Activated CD8-positive, alpha-beta T cell treated with anti-CD3 and anti-CD28 coated beads for 36 hours (primary cell): Measurements from ENCODE around the gene FAM168A. TPM values are rescaled to one million over a fixed set of nuclear protein-coding genes. Genes with fewer than 3 reads are reported as not detected.

ENCODE experiments used
- ATAC-seq: fragments of 200-7000 bp; cut with Tn5 transposase; one replicate; pipeline ENCODE4 v1.10.0; 2021; ENCODE audit warnings: mild to moderate bottlenecking, moderate library complexity
- CTCF ChIA-PET: fragments of 350-600 bp; sonication (Branson Sonifier 250); formaldehyde crosslinking; loops from one replicate; lab custom pipeline; 2021; ENCODE audit warnings: antibody characterized with exemption; lab: Charles Lee
- POLR2A ChIA-PET: fragments of 350-600 bp; sonication (Branson Sonifier 250); formaldehyde crosslinking; loops from one replicate; lab custom pipeline; 2021; ENCODE audit warnings: antibody characterized with exemption; lab: Charles Lee
- DNase-seq: peaks from one replicate; pipeline ENCODE4 v3.0.0-alpha.2; 2020
- H3K27ac Mint-ChIP-seq: one replicate; pipeline ENCODE4 v1.8.0; 2021; ENCODE audit warnings: mild to moderate bottlenecking, mixed read lengths
- H3K27me3 Mint-ChIP-seq: one replicate; pipeline ENCODE4 v1.8.0; 2021; ENCODE audit warnings: mixed read lengths
- H3K36me3 Mint-ChIP-seq: one replicate; pipeline ENCODE4 v1.8.0; 2021; ENCODE audit warnings: low read depth, mixed read lengths
- H3K4me1 Mint-ChIP-seq: one replicate; pipeline ENCODE4 v1.8.0; 2021; ENCODE audit warnings: low read depth, mixed read lengths
- H3K4me3 Mint-ChIP-seq: one replicate; pipeline ENCODE4 v1.8.0; 2021; ENCODE audit warnings: mild to moderate bottlenecking, moderate library complexity, mixed read lengths
- H3K9me3 Mint-ChIP-seq: one replicate; pipeline ENCODE4 v1.8.0; 2021; ENCODE audit warnings: mixed read lengths
- intact Hi-C: fragments of 100-400 bp; cut with micrococcal nuclease; formaldehyde crosslinking; loops from one replicate; pipeline ENCODE4 v1.10.0; 2022
- total RNA-seq, 2 experiments: library from RNA; stranded (reverse); gene quantifications; one replicate each; pipeline ENCODE4 v1.2.3, GENCODE V29; 2021
- TF ChIP-seq, protein P1 (sequence below): fragments of 200-600 bp; IDR thresholded peaks from one replicate; pipeline ENCODE4 v1.8.0; 2022; ENCODE audit warnings: antibody characterized with exemption, mild to moderate bottlenecking

FAM168A gene
- total RNA-seq, 2 experiments from 2014 or later: 13.0 to 14.2 TPM

DNA sequence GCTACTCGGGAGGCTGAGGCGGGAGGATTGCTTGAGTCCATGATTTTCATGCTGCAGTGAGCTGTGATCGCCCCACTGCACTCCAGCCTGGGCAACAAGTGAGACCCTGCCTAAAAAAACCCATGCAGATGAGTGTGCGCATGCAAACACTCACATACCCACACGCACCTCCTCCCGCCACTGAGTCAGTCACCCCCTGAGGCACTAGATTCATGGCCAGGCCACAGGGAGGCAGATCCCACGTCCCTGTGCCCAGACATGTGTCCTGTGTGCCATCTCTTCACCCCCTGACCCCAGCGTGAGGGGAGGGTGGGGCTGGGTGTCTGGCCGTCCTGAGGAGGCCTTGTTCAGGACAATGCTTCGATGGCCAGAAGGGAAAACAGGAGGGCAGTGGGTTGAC, 206.2 kb downstream of the FAM168A start:
- peaks cover 12% of the 10 kb centered on the region for H3K4me1 Mint-ChIP-seq
- intact Hi-C loops: loop anchor here (5.0 kb wide), 1 partner anchor 39 kb away; no protein-coding TSS in a partner anchor
- ChIA-PET CTCF (interaction anchor here (9.9 kb wide), 1 partner anchor 40 kb away, joined by 133 read pairs; no protein-coding TSS in a partner anchor), POLR2A (interaction anchor here (1.8 kb wide), 1 partner anchor 40 kb away, joined by 4 read pairs; no protein-coding TSS in a partner anchor)
- H3K36me3 Mint-ChIP-seq: peaks cover 14% of the 10 kb centered on the region
- no peaks in the 10 kb centered on the region for H3K9me3 Mint-ChIP-seq
- TF ChIP-seq, protein P1, sequence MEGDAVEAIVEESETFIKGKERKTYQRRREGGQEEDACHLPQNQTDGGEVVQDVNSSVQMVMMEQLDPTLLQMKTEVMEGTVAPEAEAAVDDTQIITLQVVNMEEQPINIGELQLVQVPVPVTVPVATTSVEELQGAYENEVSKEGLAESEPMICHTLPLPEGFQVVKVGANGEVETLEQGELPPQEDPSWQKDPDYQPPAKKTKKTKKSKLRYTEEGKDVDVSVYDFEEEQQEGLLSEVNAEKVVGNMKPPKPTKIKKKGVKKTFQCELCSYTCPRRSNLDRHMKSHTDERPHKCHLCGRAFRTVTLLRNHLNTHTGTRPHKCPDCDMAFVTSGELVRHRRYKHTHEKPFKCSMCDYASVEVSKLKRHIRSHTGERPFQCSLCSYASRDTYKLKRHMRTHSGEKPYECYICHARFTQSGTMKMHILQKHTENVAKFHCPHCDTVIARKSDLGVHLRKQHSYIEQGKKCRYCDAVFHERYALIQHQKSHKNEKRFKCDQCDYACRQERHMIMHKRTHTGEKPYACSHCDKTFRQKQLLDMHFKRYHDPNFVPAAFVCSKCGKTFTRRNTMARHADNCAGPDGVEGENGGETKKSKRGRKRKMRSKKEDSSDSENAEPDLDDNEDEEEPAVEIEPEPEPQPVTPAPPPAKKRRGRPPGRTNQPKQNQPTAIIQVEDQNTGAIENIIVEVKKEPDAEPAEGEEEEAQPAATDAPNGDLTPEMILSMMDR: no peak
- DNase-seq (no peak), ATAC-seq (no peak)
- H3K4me3 Mint-ChIP-seq: no peak overlapping the region
- H3K27me3 Mint-ChIP-seq: no peaks in the 10 kb centered on the region
- H3K27ac Mint-ChIP-seq: no peak overlapping the region

- Mint-ChIP-seq H3K4me3 (no peak overlapping the region), H3K4me1 (peaks cover 20% of the 10 kb centered on the region), H3K9me3 (no peaks in the 10 kb centered on the region), H3K27me3 (no peaks in the 10 kb centered on the region), H3K27ac (no peak overlapping the region), H3K36me3 (peaks cover 11% of the 10 kb centered on the region)
- ChIA-PET CTCF (interaction anchor here (4.0 to 9.9 kb wide), 2 partner anchors 39 to 40 kb away, joined by 18 to 133 read pairs; no protein-coding TSS in a partner anchor), POLR2A (interaction anchor here (2.0 kb wide), 1 partner anchor 8 kb away, joined by 6 read pairs; no protein-coding TSS in a partner anchor)
- intact Hi-C loops: loop anchor here (5.0 kb wide), 1 partner anchor 39 kb away; no protein-coding TSS in a partner anchor
- ATAC-seq (no peak), DNase-seq (no peak)
- TF ChIP-seq, protein P1: no peak
Observed at GRCh38 chr11:73390601-73391565, 207.0 kb downstream of the FAM168A start.

- CTCF ChIA-PET: interaction anchor here (4.0 kb wide), 1 partner anchor 38 kb away, joined by 18 read pairs; no protein-coding TSS in a partner anchor
- POLR2A ChIA-PET: interaction anchor here (2.0 kb wide), 1 partner anchor 9 kb away, joined by 6 read pairs; no protein-coding TSS in a partner anchor
- Mint-ChIP-seq H3K27me3 (no peaks in the 10 kb centered on the region), H3K27ac (no peak overlapping the region), H3K4me1 (peaks cover 29% of the 10 kb centered on the region), H3K36me3 (peaks cover 11% of the 10 kb centered on the region), H3K9me3 (no peaks in the 10 kb centered on the region), H3K4me3 (no peak overlapping the region)
- intact Hi-C loops: loop anchor here (5.0 kb wide), 1 partner anchor 38 kb away; no protein-coding TSS in a partner anchor
- no peak for ATAC-seq
- TF ChIP-seq, protein P1: no peak
- DNase-seq: no peak
Observed at GRCh38 chr11:73389916-73390315, 208.0 kb downstream of the FAM168A start.

DNA sequence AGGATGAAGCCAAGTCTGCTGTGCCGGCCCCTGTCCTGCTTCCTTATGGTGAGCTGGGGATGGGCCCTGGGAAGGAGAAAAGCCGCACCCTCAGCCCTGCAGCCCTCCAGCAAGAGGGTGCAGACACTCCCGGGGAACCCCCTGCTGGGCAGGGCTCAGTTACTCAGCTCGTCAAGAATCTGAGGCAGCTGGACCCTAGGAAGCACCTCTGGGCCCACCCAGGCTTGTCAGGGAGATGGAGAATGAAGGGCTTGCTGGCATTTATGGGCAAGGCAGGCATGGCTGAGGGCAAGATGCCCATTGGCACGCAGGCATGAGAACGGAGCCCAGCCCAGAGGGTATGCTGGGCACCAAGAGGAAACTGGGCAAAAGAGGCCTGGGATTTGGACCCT, 208.8 kb downstream of the FAM168A start:
- ATAC-seq (no peak), DNase-seq (no peak)
- ChIA-PET CTCF (interaction anchor here (1.3 to 4.0 kb wide), 2 partner anchors 37 to 272 kb away, joined by 3 to 18 read pairs; no protein-coding TSS in a partner anchor), POLR2A (interaction anchor here (2.0 kb wide), 1 partner anchor 10 kb away, joined by 6 read pairs; no protein-coding TSS in a partner anchor)
- intact Hi-C loops: no loop called here
- H3K4me1 Mint-ChIP-seq: peaks cover 37% of the 10 kb centered on the region
- H3K9me3 Mint-ChIP-seq: no peaks in the 10 kb centered on the region
- TF ChIP-seq, protein P1: no peak
- peaks cover 11% of the 10 kb centered on the region for H3K36me3 Mint-ChIP-seq
- no peak overlapping the region for H3K27ac Mint-ChIP-seq
- H3K4me3 Mint-ChIP-seq: no peak overlapping the region
- H3K27me3 Mint-ChIP-seq: no peaks in the 10 kb centered on the region
